Measurements from ENCODE around the gene DEFB132. TPM values are rescaled to one million over a fixed set of nuclear protein-coding genes. Genes with fewer than 3 reads are reported as not detected.
A peak's percentile ranks its signal among the peaks of the same experiment; 100 is the strongest.

DEFB132 gene
- total RNA-seq, 2 donors from 2014 or later: not detected

DNA sequence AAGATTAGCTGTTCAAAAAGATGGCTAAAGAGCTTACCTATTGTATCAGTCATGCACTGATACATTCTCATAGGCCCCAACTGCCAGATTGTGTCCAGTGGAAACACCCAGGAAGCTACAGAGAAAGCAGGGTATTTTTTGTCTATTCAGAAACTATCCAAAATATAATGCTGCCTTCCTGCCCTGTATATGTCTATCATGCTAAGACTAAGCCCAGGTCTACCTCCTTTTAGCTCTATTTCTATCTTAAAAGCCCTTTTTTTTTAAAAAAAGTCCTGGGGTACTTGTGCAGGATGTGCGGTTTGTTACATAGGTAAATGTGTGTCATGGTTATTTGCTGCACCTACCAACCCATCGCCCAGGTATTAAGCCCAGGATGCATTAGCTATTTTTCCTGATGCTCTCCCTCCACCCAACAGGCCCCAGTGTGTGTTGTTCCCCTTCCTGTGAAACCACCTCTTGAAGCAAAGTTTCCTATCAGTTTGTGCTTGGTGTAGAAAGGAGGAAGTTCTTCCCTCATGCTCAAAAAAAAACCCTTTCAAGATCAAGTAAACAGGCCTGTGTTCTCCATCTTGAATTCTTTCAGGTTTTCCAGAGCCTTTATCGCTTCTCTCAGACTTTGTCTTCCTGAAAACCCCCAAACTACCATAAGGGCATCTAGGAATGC is 30.0 kb upstream of the DEFB132 start:
- TF ChIP-seq, protein P1, sequence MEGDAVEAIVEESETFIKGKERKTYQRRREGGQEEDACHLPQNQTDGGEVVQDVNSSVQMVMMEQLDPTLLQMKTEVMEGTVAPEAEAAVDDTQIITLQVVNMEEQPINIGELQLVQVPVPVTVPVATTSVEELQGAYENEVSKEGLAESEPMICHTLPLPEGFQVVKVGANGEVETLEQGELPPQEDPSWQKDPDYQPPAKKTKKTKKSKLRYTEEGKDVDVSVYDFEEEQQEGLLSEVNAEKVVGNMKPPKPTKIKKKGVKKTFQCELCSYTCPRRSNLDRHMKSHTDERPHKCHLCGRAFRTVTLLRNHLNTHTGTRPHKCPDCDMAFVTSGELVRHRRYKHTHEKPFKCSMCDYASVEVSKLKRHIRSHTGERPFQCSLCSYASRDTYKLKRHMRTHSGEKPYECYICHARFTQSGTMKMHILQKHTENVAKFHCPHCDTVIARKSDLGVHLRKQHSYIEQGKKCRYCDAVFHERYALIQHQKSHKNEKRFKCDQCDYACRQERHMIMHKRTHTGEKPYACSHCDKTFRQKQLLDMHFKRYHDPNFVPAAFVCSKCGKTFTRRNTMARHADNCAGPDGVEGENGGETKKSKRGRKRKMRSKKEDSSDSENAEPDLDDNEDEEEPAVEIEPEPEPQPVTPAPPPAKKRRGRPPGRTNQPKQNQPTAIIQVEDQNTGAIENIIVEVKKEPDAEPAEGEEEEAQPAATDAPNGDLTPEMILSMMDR (IDR thresholded peaks at IDR 0.05): no peak
- ATAC-seq (ENCODE audit: insufficient number of reproducible peaks, low FRiP score, low read depth): no peak
- H3K9me3 ChIP-seq: no peaks in the 10 kb centered on the region

DNA sequence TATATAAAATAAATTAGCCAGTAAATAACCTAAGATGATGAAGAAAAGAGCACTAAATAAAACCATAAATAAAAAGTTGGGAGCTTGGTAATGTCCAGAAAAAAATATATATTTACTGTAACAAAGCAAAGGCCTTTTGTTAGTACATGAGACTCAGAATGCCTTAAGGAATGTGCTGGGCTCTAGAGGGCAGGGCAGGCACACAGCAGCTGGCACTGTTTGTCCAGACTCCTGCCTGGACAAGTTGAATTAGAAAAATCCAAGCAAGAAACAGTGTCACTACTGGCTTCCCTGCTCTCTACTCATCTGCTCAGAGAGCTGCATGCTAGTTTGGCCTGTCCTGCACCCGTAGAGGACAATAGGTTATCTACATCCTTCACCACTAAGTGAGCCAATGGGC is 21.6 kb upstream of the DEFB132 start:
- H3K36me3 ChIP-seq: no peaks in the 10 kb centered on the region
- no peak overlapping the region for H3K4me3 ChIP-seq
- DNase-seq (ENCODE audit: low spot score): no peak
- no peaks in the 10 kb centered on the region for H3K27me3 ChIP-seq (replicated peaks; ENCODE audit: insufficient read depth)
- TF ChIP-seq, protein P1 (IDR thresholded peaks at IDR 0.05): no peak
- no peaks in the 10 kb centered on the region for H3K9me3 ChIP-seq
- no peak for ATAC-seq (ENCODE audit: insufficient number of reproducible peaks, low FRiP score, low read depth)
- no peaks in the 10 kb centered on the region for H3K4me1 ChIP-seq (ENCODE audit: control insufficient read depth in 1 of 2, low read depth in 2 of 2)
- H3K27ac ChIP-seq: no peak overlapping the region

More for the DNA sequence above, 30.0 kb upstream of the DEFB132 start:
- Histone ChIP-seq H3K4me1 (ENCODE audit: control insufficient read depth in 1 of 2, low read depth in 2 of 2) (no peaks in the 10 kb centered on the region), H3K27me3 (replicated peaks; ENCODE audit: insufficient read depth) (no peaks in the 10 kb centered on the region), H3K27ac (no peak overlapping the region), H3K36me3 (no peaks in the 10 kb centered on the region), H3K4me3 (no peak overlapping the region)
- DNase-seq (ENCODE audit: low spot score): no peak

DNA sequence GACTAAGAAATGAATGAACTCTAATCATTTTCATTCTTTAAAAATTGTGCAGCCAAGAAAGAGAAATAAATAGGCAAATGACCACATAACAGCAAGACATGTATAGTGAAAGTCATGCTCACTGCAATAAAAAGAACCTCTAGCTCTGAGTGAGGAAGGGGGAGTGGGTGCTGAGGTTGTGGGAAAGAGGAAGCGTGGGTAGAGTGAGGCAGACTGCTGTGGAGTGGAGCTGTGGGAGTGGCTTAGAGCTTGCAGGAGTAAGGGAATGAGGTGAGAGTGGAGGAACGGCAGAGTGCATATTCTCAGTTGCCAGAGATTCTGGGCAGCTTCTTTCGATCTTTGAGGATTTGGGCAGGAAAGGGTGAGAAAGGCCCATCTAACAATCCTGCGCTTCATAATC is 20.0 kb upstream of the DEFB132 start:
- ATAC-seq (ENCODE audit: insufficient number of reproducible peaks, low FRiP score, low read depth): no peak
- Histone ChIP-seq H3K27ac (no peak overlapping the region), H3K4me3 (peak overlapping the region; percentile 35), H3K27me3 (replicated peaks; ENCODE audit: insufficient read depth) (no peaks in the 10 kb centered on the region), H3K36me3 (no peaks in the 10 kb centered on the region), H3K9me3 (no peaks in the 10 kb centered on the region), H3K4me1 (ENCODE audit: control insufficient read depth in 1 of 2, low read depth in 2 of 2) (no peaks in the 10 kb centered on the region)
- TF ChIP-seq, protein P1 (IDR thresholded peaks at IDR 0.05): no peak
- DNase-seq (ENCODE audit: low spot score): no peak

DNA sequence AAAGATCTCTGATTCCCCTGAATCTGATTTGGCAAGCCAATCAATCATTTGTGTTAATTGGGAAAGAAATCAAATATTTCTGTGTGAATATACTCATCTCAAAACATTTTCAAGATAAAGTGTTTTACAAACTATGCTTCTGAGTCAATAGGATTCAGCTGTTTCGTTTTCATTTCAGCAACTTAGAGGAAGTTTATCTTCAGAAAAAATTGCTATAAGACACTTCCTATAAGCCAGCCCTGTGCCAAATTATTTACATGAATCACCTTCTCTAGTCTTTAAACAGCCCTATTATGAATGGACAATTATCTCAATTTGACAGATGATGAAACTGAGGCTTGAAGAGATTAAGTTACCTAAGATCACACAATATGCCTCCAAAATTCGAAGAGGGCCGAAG is 19.6 kb upstream of the DEFB132 start:
- no peaks in the 10 kb centered on the region for H3K4me1 ChIP-seq (ENCODE audit: control insufficient read depth in 1 of 2, low read depth in 2 of 2)
- H3K4me3 ChIP-seq: peak overlapping the region; percentile 35
- H3K27me3 ChIP-seq (replicated peaks; ENCODE audit: insufficient read depth): no peaks in the 10 kb centered on the region
- TF ChIP-seq, protein P1 (IDR thresholded peaks at IDR 0.05): no peak
- no peaks in the 10 kb centered on the region for H3K36me3 ChIP-seq
- H3K27ac ChIP-seq: no peak overlapping the region
- ATAC-seq (ENCODE audit: insufficient number of reproducible peaks, low FRiP score, low read depth) (no peak), DNase-seq (ENCODE audit: low spot score) (no peak)
- H3K9me3 ChIP-seq: no peaks in the 10 kb centered on the region

DNA sequence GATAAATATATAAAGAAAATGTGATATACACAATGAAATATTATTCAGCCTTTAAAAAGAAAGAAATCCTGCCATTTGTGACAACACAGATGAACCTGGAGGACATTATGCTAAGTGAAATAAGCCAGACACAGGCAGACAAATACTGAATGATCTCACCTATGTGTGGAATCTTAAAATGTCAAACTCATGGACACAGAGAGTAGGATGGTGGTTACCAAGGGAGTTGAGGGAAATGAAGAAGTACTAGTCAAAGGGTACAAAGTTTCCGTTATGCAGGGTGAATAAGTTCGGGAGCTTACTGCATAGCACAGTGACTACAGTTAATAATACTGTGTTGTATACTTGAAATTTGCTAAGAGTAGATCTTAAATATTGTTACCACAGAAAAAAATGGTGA is 14.6 kb upstream of the DEFB132 start:
- Histone ChIP-seq H3K27ac (no peak overlapping the region), H3K4me3 (no peak overlapping the region), H3K36me3 (no peaks in the 10 kb centered on the region), H3K4me1 (ENCODE audit: control insufficient read depth in 1 of 2, low read depth in 2 of 2) (no peaks in the 10 kb centered on the region), H3K27me3 (replicated peaks; ENCODE audit: insufficient read depth) (no peaks in the 10 kb centered on the region), H3K9me3 (no peaks in the 10 kb centered on the region)
- ATAC-seq (ENCODE audit: insufficient number of reproducible peaks, low FRiP score, low read depth): no peak
- DNase-seq (ENCODE audit: low spot score): no peak
- TF ChIP-seq, protein P1 (IDR thresholded peaks at IDR 0.05): no peak
